ENCODE measurements around the gene MTR. TPM values are rescaled to one million over a fixed set of nuclear protein-coding genes. Genes with fewer than 3 reads are reported as not detected.

MTR gene
- total and polyA plus RNA-seq, 9 of the 15 experiments (the other 6 are each of a cell fraction or from before 2014, with no cell fraction given) = 3.4 to 44.3 (median 20.3) TPM

- Histone ChIP-seq H3K4me3 (no peak overlapping the region), H3K9me1 (ENCODE audit: control insufficient read depth, insufficient read depth, low read length) (peaks cover 5% of the 10 kb centered on the region), H4K20me1 (replicated peaks; ENCODE audit: control insufficient read depth, insufficient read depth, low read length) (no peaks in the 10 kb centered on the region), H3K4me2 (ENCODE audit: insufficient read depth, low read length) (no peak overlapping the region), H3K27ac (ENCODE audit: extremely low read depth, low read depth, low read length) (no peak overlapping the region), H2AFZ (ENCODE audit: low read depth, low read length) (no peak overlapping the region), H3K9me3 (replicated peaks; ENCODE audit: control insufficient read depth, insufficient read depth, low read depth, low read length) (no peaks in the 10 kb centered on the region), H3K79me2 (ENCODE audit: control insufficient read depth, insufficient read depth, low read length) (no peaks in the 10 kb centered on the region), H3K36me3 (ENCODE audit: control insufficient read depth, insufficient read depth, low read length) (peaks cover 77% of the 10 kb centered on the region), H3K9ac (ENCODE audit: insufficient read depth in 1 of 2, low read depth in 2 of 2, low read length in 2 of 2) (no peak overlapping the region), H3K4me1 (replicated peaks in 1 of 2; ENCODE audit: control insufficient read depth in 2 of 2, insufficient read depth in 2 of 2, low read length in 2 of 2) (peaks cover 0 to 5% of the 10 kb centered on the region in 2 experiments; a peak in 1 of 5 replicates), H3K27me3 (ENCODE audit: control insufficient read depth in 2 of 2, insufficient read depth in 2 of 2, low read length in 2 of 2) (no peaks in the 10 kb centered on the region)
- intact Hi-C loops (cut with micrococcal nuclease) (no loop called here), in situ Hi-C loops (cut with MboI) (no loop called here)
- ChIA-PET POLR2A (interaction anchor here (0.5 to 1.2 kb wide), 6 partner anchors 17 to 1452 kb away, joined by 3 to 4 read pairs (median 3); no protein-coding TSS in a partner anchor), CTCF (ENCODE audit: low intra/inter-chr PET ratio) (no interaction called here)
- WGBS (ENCODE audit: insufficient coverage, low coverage, missing lambda C conversion rate) = 83% methylated on average over 2 of the region's 2 CpGs
- DNase-seq (ENCODE audit: extremely low read depth in 1 of 4, low spot score in 3 of 4) (no peak), FAIRE-seq (no peak), ATAC-seq (no peak)
- no peak for TF ChIP-seq EHMT2 (IDR thresholded peaks at IDR 0.05)
- no peak for TF ChIP-seq ZNF12 (CRISPR knock-in tag; IDR thresholded peaks at IDR 0.05)
- no peak for TF ChIP-seq BCL6 (CRISPR knock-in tag; IDR thresholded peaks at IDR 0.05)
- TF ChIP-seq ZFPM2 (CRISPR knock-in tag; IDR thresholded peaks at IDR 0.05) = no peak
- TF ChIP-seq NCOA6 (IDR thresholded peaks at IDR 0.05) = no peak
- TF ChIP-seq, protein P1, sequence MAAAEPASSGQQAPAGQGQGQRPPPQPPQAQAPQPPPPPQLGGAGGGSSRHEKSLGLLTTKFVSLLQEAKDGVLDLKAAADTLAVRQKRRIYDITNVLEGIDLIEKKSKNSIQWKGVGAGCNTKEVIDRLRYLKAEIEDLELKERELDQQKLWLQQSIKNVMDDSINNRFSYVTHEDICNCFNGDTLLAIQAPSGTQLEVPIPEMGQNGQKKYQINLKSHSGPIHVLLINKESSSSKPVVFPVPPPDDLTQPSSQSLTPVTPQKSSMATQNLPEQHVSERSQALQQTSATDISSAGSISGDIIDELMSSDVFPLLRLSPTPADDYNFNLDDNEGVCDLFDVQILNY (CRISPR knock-in tag; IDR thresholded peaks at IDR 0.05) = no peak
- TF ChIP-seq, protein P2, sequence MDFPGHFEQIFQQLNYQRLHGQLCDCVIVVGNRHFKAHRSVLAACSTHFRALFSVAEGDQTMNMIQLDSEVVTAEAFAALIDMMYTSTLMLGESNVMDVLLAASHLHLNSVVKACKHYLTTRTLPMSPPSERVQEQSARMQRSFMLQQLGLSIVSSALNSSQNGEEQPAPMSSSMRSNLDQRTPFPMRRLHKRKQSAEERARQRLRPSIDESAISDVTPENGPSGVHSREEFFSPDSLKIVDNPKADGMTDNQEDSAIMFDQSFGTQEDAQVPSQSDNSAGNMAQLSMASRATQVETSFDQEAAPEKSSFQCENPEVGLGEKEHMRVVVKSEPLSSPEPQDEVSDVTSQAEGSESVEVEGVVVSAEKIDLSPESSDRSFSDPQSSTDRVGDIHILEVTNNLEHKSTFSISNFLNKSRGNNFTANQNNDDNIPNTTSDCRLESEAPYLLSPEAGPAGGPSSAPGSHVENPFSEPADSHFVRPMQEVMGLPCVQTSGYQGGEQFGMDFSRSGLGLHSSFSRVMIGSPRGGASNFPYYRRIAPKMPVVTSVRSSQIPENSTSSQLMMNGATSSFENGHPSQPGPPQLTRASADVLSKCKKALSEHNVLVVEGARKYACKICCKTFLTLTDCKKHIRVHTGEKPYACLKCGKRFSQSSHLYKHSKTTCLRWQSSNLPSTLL (IDR thresholded peaks at IDR 0.05) = no peak
- BruUV-seq (replicated peaks) = no TSS peak
Observed at GRCh38 chr1:236896716-236897115, 101.6 kb downstream of the MTR start.

All from K562 (cell line).